GM10266 (cell line): ENCODE data around the gene FAHD2A.
"Not testable (repeated sequence)": the region's sequence is repeated elsewhere in the genome, so short reads cannot be mapped to it uniquely, and the experiment has no call there.

ENCODE experiments used
- DNase-seq: peaks from one replicate; pipeline ENCODE4 v3.0.0; 2012; ENCODE audit errors: extremely low spot score
- CTCF ChIP-seq: IDR thresholded peaks from 2 replicates; pipeline ENCODE4 v1.5.1; 2012; ENCODE audit warnings: mild to moderate bottlenecking, low read depth; ENCODE audit not compliant: control insufficient read depth, insufficient read depth; ENCODE audit errors: missing control alignments

FAHD2A gene

GRCh38 chr2:95391641-95392310 is 10.7 kb upstream of the FAHD2A start:
- DNase-seq: no peak
- TF ChIP-seq CTCF: no peak

DNA sequence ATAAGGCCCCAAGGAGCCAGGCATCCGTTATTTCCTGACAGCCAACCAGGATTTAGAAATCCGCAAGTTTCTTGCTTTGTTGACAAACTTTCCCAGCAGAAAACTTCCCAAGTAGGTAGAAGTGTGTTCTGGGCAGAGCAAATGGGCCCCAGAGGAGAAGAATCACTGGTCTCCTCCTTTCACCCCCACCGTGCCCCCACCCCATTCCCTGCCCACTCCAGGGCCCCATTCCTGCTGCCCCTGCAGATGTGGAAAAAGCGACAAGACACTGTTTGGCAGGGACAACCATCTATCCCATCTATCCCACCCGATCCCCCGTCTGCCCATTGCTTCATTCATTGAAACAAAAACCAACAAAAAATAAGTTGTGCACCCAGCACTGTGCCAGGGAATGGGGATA is 10.2 kb upstream of the FAHD2A start:
- no peak for TF ChIP-seq CTCF
- no peak for DNase-seq

GRCh38 chr2:95392730-95393455 is 9.6 kb upstream of the FAHD2A start:
- DNase-seq: no peak
- peak; percentile 13 for TF ChIP-seq CTCF

GRCh38 chr2:95393901-95394300 is 8.6 kb upstream of the FAHD2A start:
- DNase-seq: no peak
- no peak for TF ChIP-seq CTCF

DNA sequence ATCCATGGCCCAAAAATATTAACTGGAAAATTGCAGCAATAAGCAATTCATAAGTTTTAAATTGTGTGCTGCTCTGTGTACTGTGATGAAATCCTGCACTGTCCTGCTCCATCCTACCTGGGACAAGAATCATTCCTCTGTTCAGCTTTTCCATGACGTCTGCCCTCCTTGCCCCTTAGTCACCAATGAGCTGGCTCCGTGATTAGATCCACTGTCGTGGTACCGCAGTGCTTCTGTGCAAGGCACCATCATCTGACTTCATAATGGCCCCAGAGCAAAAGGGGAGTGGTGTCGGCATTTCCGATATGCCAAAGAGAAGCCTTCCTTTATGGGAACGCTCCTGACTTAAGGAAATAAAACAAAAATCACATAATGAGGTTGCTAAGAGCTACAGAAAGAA is 3.4 kb upstream of the FAHD2A start:
- DNase-seq: no peak
- TF ChIP-seq CTCF: no peak

DNA sequence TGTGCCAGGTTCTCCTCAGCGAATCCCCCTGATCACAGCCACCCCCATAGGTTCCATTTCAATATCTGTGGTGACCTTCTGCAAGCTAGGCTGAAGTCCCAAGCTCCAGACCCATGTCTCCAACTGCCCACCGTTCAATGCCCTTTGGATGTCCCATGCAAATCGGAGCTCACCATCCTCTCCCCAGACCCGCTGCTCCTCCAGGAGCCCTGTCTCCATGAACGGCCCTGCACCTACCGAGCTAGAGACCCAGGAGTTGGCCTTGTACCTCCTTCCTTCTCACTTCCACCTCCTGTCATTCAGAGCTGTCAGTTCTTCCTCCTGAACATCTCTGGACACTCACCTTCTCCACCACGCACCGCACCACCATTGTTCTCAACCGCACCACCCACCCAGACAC is 1.0 kb upstream of the FAHD2A start:
- DNase-seq: no peak
- TF ChIP-seq CTCF: no peak

DNA sequence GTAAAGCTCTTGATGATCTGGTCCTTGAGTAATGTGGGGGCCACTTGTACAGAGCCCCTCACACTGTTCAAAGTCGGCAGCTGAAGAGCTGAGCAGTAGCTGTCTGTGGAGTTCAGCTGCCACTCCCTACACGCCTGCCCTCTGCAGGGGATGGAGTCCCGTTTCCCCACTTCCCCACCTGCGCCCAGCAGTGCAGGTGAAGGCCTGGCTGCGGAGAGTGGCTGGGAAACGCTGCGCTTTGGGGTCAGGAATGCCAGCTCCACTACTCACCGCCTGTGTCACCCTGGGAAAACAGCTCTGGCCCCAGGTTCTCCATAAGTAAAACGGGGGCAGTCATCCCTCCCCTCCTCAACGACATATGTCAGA is 521 bp upstream of the FAHD2A start:
- not testable (repeated sequence) for DNase-seq
